Renal pelvis (tissue), 4 donors: ENCODE results near the gene RLF. TPM values are rescaled to one million over a fixed set of nuclear protein-coding genes. Genes with fewer than 3 reads are reported as not detected.

Experiments used
- DNase-seq: peaks from one replicate; pipeline ENCODE4 v3.0.0-alpha.2; 2013
- polyA plus RNA-seq, 3 donors: library from polyadenylated mRNA; unstranded; fragments of 120-200 nt; gene quantifications; one replicate each; pipeline ENCODE4 v1.2.1, GENCODE V29; 2013; ENCODE audit not compliant: insufficient read length in 3 of 3

Gene RLF
- polyA plus RNA-seq, 3 donors, result 22.2 to 25.5 (median 23.6) TPM

- DNase-seq, result no peak
These were observed 106.6 kb downstream of the RLF start for GRCh38 chr1:40267767-40268187.

DNA sequence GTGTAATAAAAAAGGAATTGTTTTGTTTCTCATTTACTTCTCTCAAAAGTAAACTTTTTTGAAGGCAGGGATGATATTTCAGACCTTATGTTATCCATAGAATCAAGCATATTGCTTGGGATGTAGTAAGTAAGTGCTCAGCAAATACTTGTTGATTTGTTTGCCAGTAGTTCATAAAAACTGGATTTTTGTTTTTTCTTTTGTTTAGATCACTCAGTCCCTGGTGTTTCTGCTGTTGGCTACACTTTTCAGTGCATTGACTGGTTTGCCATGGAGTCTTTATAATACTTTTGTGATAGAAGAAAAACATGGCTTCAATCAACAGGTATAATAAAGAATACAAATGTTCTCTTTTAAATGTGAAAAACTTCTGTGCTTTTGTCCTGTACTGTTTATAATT is 107.0 kb downstream of the RLF start:
- DNase-seq, result no peak

DNA sequence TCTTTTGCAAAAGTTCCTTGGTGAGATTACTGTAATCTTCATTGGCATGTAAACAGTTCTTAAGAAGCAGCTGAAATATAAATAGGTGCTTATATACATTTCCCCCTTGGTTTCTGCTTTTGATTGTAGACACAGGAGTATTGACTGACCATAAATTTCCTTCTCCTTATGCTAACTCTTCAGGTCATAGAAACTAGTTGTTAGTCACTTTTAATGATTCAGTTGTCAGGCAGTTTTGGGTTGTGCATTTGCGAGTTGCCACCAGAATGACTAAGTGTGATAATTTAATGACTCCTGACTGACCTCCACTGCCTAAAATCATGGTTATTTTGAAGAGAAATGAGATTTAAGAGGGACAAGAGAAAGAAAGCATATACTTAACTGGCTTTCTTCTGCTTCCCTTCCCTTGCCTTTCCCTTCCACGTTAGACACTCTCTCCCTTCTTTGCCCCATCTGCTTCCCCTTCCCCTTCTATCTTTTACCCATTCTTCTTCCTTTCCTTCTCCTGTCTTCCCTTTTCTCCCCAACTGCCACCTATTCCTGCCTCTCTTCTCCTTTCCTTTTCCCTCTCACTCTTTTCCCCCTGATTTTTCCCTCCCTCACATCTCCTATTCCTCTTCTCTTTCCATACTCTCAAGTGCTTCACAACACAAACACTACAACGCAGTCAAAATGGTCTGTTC is 109.1 kb downstream of the RLF start:
- DNase-seq, result no peak

DNA sequence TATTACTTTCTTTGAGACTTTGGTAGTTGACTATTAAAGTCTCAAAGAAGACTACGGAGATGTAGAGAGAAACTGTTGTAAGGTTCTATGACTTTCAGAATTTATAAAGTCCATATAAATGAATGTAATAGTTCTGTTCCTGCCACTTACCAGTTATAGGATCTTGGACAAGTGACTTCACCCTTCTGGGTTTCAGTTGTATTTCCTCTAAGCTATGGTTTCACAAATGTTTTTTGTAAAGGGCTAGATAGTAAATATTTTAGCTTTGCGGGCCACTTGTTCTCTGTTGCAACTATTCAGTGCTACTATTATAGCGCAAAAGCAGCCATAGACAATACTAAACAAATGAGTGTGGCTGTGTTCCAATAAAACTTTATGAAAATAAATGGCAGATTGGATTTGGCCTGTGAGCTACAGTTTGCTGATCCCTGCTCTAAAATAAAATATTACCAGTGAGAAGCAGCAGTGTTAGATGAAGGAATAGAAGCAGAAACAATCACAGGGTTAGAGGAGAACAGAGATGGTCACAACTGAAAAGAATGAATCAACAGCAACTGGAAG is 111.5 kb downstream of the RLF start:
- DNase-seq, result no peak

DNA sequence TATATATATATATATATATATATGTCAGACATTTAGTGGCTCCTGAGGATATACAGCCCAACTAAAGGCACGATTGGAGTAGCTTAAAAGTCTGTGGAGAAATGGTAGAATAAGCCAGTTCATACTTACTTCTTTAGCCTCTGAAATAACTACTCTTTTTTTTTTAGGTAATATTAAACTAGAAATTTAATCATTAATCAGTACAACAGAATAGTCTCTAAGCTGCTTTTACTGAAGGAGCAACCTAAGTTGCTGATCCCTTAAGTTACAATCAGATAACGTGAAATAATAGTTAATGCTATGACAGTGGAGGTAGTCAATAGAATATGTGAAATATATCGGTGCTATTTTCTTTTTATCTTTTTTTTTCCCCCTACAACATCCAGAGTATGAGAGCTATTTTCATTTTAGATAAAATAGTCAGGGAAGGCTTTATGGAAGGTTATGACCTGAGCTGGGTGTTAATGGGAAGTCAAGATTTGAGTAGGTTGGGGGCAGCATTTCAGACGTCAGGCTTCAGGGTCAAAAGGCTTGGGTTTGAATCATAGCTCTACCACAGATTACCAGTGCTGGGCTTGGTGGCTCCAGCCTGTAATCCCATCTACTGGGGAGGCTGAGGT is 112.5 kb downstream of the RLF start:
- no peak for DNase-seq

DNA sequence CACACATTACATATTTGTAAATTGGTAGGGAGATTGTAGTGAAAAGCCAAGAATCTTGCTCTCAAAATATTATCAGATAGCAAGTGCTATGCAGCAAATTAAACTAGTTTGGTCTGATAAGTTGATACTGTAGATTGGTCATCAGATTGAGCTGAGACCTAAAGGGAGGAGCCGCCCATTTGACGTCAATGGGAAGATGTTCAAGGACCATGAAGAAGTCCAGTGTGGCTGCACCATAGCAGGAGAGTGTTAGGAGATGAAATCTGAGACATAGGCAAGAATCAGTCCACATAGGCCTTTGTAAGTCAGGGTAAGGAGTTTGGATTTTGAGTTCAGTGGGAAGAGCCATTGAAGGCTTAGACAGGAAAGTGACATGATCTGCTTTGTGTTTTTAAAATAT is 113.1 kb downstream of the RLF start:
- no peak for DNase-seq

DNA sequence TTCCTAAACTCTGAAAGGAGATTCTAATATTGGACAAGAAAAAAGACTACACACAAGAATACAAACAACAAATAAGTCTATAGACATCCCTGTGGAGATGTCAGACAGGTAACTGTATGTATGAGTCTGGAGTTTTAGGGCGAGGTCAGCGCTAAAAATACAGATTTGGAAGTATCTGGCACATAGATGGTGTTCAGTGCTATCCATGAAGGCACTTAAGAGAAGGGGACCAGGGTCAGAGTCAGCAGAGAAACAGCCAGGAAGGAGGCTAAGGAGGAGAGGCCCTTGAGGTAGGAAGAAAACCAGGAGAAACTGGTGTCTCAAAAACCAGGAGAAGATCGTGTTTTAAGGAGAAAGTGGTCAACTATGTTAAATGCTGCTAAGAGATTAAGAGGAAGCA is 114.9 kb downstream of the RLF start:
- DNase-seq, result no peak

DNA sequence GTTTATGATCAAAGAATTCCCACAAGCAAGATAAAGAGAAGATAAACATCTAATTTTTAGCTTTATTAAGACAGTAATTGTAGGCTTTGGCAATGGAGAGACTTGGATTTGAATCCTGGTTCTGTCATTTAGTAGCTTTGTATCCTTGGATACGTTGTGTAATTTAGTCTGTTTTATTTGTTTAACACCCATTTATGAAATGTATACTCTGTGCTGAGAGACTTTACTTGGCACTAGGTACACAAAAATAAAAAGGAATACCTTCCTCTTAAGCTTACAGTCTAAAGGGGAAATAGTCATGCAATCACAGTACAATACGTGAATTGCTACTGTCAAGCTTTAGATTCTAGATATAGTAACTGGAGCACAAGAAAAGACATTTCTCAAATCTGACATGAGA is 120.7 kb downstream of the RLF start:
- no peak for DNase-seq

Other genes starting within 250 kb of the RLF start
- 1 to 10 TPM; 1.7 to 2.7 (median 2.5) TPM for gene MFSD2A, start 206.2 kb upstream of the RLF start, polyA plus RNA-seq
- 100 to 1,000 TPM; 170 to 189 (median 184) TPM for gene CAP1, start 120.7 kb upstream of the RLF start, polyA plus RNA-seq
- gene PPT1, start 64.1 kb upstream of the RLF start, polyA plus RNA-seq, result 100 to 1,000 TPM in 1 of 3 donors, 10 to 100 TPM in 2; 93.0 to 113 (median 98.8) TPM
- gene TMCO2, start 86.5 kb downstream of the RLF start, polyA plus RNA-seq, result not detected
- 10 to 100 TPM; 48.5 to 56.5 (median 49.7) TPM for gene ZMPSTE24, start 96.8 kb downstream of the RLF start, polyA plus RNA-seq
- gene COL9A2, start 155.9 kb downstream of the RLF start, polyA plus RNA-seq, result 10 to 100 TPM; 19.4 to 32.6 (median 31.3) TPM
- gene SMAP2, start 212.3 kb downstream of the RLF start, polyA plus RNA-seq, result 10 to 100 TPM; 22.8 to 25.2 (median 24.9) TPM